NAMALWA (cell line): ENCODE data around the gene FAM193A.
A peak's percentile ranks its signal among the peaks of the same experiment; 100 is the strongest.
"Not testable (repeated sequence)": the region's sequence is repeated elsewhere in the genome, so short reads cannot be mapped to it uniquely, and the experiment has no call there.

Source experiments
- DNase-seq: peaks from one replicate; pipeline ENCODE4 v3.0.0-alpha.2; 2015; ENCODE audit warnings: low spot score

Gene FAM193A

DNA sequence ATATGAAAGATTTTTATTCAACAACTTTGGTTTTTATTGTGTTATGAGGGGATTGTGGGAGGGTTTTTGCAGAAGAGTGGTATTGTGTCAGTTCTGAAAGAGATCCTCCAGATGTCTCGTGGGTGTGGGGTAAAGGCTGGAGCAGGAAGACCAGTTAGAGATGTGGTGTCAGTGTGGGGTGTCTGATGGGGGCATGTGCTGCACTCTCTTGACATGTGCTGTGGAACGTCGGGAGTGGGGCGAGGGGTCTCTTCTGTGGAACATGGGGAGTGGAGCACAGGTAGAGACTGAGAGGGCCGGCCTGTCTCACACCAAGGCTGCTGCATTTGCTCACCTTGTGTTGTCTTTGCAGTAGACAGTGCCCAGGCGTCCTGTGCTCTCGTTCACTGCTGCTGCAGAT, 37.6 kb downstream of the FAM193A start:
- DNase-seq = no peak

DNA sequence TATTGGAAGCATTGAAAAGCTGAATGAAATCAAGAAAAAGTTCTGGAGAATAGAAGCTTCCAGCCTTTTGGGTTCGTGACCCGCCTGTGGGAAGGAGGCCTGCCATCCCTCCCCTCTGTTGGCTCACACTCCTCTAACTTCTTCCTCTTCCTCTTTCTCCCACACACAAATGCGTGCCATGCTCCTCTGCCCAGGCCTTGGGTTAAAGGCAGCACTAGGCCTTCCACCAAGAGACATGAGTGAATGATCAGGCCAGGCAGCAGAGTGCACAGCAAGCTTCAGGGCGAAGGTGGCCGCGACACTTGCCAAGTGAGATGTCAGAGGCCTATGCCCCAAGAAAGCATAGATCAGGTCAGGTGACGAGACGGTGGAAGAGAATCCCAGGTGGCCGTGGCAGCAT, 38.4 kb downstream of the FAM193A start:
- no peak for DNase-seq

DNA sequence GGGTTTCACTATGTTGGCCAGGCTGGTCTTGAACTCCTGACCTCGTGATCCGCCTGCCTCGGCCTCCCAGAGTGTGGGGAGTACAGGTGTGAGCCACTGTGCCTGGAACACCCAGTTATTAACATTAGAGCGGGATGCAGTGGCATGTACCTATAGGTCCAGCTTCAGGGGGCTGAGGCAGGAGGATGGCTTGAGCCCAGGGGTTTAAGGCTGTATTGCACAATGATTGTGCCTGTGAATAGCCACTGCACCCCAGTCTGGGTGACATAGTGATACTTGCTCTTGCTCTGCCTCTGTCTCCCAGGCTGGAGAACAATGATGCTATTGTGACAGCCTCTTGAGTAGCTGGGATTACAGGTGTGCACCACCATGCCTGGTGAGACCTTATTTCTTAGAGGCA, 39.8 kb downstream of the FAM193A start:
- no peak for DNase-seq

DNA sequence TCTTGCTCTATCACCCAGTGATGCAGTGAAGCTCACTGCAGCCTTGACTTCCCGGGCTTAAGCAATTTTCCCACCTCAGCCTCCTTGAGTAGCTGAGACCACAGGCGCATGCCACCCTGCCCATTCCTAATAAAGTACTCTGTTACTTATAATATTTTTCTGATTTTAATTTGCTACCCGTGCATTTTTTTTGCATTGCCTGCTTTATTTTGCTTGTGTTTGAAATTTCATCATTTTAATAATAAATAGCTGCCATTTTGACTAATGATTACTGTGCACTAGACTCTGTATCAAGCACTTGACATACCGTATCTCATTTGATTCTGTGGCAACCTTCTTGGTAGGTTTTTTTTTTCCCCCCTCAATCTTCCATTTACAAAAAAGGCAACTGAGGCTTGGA, 41.7 kb downstream of the FAM193A start:
- DNase-seq = no peak

DNA sequence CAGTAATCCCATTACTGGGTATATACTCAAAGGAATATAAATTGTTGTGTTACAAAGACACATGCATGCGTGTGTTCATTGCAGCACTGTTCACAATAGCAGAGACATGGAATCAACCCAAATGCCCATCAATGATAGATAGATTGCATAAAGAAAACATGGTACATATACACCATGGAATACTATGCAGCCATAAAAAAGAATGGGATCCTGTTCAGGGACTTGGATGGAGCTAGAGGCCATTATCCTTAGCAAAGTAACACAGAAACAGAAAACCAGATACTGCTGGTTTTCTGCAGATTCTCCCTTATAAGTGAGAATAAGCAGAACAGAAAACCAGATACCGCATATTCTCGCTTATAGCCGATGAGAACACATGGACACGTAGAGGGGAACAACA, 43.5 kb downstream of the FAM193A start:
- no peak for DNase-seq

GRCh38 chr4:2583092-2583491, 46.6 kb downstream of the FAM193A start:
- no peak for DNase-seq

GRCh38 chr4:2583517-2583916, 47.1 kb downstream of the FAM193A start:
- no peak for DNase-seq

- DNase-seq = no peak
Observed at GRCh38 chr4:2586502-2586901, 50.1 kb downstream of the FAM193A start.

GRCh38 chr4:2587213-2587823, 50.9 kb downstream of the FAM193A start:
- DNase-seq = no peak

GRCh38 chr4:2588259-2588658, 51.8 kb downstream of the FAM193A start:
- no peak for DNase-seq

DNA sequence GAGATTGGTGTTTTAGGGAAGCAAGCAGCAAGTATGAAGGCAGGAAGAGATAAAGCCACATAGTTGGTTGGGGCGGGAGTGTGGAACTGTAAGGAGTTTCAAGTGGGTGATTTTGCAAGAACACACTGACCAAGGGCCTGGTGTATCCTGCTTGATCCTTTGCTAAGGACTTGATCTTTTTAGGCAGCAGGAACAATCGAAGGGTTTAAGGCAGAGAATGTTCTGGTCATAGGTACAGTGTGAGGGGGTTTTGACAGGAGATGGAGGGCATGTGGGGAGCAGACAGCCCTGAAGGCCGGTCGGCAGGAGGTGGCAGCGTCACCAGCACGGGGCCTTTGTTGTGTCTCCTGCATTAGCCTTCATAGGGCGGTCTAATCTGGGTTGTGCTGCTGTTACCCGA, 54.7 kb downstream of the FAM193A start:
- DNase-seq = no peak

GRCh38 chr4:2592014-2592413, 55.6 kb downstream of the FAM193A start:
- not testable (repeated sequence) for DNase-seq

DNA sequence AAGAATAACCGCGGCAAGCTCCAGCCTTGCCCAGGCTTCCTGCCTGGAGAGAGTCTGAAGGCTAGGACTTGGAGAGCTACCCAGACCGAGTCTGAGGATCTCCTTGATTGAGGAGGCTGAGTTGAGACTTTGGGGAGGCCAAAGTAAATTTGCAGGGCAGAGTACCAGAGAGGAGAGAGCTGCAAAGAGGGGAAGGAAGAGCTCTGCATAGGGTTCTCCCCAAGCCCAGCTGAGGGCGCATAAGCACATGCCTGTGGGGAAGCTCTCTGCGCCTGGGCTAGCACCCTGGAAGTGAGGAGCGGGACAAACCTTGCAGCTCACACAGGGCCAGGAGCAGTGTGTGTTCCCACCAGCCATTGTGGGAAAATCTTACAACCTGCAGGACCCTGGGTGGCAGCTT, 56.1 kb downstream of the FAM193A start:
- DNase-seq = no peak

GRCh38 chr4:2593003-2593402, 56.6 kb downstream of the FAM193A start:
- DNase-seq = no peak

DNA sequence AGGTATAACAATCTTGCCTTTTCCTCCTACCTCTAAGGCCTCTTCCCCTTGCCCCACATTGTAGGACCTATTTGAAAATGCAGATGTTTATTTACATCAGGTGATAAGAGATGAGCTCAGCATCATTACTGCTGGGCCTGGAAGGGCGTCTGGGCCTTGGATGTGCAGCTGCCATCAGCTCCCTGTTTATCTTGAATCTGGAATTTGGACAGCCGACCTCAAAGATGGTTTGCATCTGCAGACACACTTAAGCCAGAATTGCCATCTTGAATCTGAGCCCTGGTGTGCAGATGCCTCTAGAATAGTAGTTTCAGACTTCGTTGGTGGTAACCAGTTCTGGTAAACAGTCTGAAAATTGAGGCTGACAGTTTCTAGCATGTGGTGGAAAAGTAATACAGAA, 59.0 kb downstream of the FAM193A start:
- no peak for DNase-seq

GRCh38 chr4:2595952-2596552, 59.6 kb downstream of the FAM193A start:
- DNase-seq = no peak

GRCh38 chr4:2596611-2597010, 60.2 kb downstream of the FAM193A start:
- DNase-seq = no peak

DNA sequence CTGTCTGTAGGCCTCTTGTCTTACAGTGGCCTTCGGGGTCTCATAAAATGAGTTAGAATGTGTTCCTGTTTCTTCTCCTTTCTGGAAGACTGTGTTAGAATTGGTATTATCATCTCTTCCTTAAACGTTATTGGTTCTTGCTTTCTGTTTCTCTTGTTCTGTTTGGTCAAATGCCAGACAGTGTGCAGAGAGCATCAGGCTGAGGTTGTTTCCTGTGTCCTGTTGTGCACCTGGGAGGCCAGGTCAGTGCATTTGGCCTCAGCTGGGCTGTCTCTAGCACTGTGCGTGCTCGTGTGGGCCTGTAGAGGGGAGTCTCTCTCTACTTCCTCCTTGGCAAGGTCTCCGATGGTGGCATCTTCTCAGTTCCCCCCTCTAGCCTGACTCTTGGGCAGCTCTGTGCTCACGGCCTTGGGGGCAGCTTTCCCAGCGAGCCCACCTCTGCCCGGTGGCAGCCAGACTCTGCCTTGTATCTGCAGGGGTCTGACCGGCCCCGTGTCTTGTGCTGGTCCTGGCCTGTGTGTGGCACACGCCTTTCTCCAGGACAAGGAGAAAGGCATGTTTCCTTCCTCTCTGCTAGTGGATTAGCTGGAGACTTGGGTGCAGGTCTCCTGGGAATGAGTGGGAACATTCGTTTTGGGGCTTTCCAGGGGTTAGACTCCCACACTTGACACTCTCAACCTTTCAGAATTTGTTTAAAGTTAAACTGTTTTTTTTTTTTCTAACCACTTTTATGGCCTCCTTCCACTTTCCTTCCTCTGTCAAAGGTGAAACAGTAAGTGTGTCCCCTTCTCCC, 62.3 kb downstream of the FAM193A start:
- DNase-seq = peak; percentile 76

DNA sequence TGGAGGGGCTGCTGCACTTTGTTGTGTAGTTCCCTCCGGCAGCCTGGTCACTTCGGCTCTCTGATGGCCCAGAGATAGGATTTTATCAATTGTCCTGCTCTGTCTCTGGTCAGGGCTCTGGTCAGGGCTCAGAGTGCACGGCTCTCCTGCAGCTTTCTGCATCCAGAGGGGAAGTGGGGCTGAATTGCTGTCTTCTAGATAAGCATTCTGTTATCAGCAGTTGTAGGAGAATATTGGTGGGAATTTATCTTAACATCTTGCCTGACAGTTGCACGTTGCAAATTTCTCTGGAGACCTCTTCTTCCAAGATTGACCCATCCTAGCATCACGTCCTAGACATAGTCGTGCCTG, 62.8 kb downstream of the FAM193A start:
- DNase-seq = no peak

GRCh38 chr4:2600878-2601277, 64.4 kb downstream of the FAM193A start:
- DNase-seq = no peak

- no peak for DNase-seq
Observed at GRCh38 chr4:2604614-2605013, 68.2 kb downstream of the FAM193A start.

- no peak for DNase-seq
Observed at GRCh38 chr4:2606960-2607506, 70.6 kb downstream of the FAM193A start.

DNA sequence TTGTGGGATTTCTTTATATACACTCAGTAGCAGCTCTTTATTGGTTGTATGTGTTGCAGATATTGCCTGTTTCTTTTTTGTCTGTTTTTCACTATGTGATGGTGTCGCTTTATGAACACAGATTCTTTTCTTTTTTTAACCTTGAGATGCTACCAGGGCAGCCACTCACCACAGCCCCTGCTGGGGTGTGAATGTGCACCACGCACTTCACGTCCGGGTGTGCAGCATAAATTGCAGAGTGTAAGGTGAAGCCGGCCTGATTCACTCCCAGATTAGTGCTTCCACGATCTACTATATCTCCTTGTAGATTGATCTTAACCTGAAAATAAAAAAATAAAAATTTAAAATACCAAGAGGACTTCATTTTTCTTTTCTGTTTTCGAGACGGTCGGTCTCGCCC, 71.4 kb downstream of the FAM193A start:
- no peak for DNase-seq
